Neural crest cell (in vitro differentiated cells): Measurements from ENCODE around the gene GTF2I. TPM values are rescaled to one million over a fixed set of nuclear protein-coding genes. Genes with fewer than 3 reads are reported as not detected.
"Not testable (repeated sequence)": the region's sequence is repeated elsewhere in the genome, so short reads cannot be mapped to it uniquely, and the experiment has no call there.

Source experiments
- DNase-seq: peaks from one replicate; pipeline ENCODE4 v3.0.0; 2021; ENCODE audit warnings: low read depth, mixed read lengths, low spot score
- H3K27ac Mint-ChIP-seq: one replicate; pipeline ENCODE4 v1.8.0; 2021; ENCODE audit warnings: mild to moderate bottlenecking, mixed read lengths; ENCODE audit not compliant: unreplicated experiment
- H3K27me3 Mint-ChIP-seq: 2 replicates; pipeline ENCODE4 v1.8.0; 2021; ENCODE audit warnings: low read depth, mild to moderate bottlenecking, mixed read lengths
- H3K36me3 Mint-ChIP-seq: 2 replicates; pipeline ENCODE4 v1.8.0; 2021; ENCODE audit warnings: low read depth, mild to moderate bottlenecking, mixed read lengths
- H3K4me1 Mint-ChIP-seq: 2 replicates; pipeline ENCODE4 v1.8.0; 2021; ENCODE audit warnings: mixed read lengths
- H3K4me3 Mint-ChIP-seq: one replicate; pipeline ENCODE4 v1.8.0; 2021; ENCODE audit warnings: mild to moderate bottlenecking, mixed read lengths
- H3K9me3 Mint-ChIP-seq: 2 replicates; pipeline ENCODE4 v1.8.0; 2021; ENCODE audit warnings: mixed read lengths
- total RNA-seq: library from RNA; stranded (reverse); gene quantifications from 2 replicates; pipeline ENCODE4 v1.2.1, GENCODE V29; 2021
- TF ChIP-seq, protein P1 (sequence below): fragments of 200-600 bp; sonication (generic); conservative IDR thresholded peaks from 2 replicates; pipeline ENCODE4 v1.5.0; 2021; ENCODE audit warnings: antibody characterized with exemption, mild to moderate bottlenecking

Gene GTF2I
- total RNA-seq, 1 donor from 2014 or later, result 396 TPM

DNA sequence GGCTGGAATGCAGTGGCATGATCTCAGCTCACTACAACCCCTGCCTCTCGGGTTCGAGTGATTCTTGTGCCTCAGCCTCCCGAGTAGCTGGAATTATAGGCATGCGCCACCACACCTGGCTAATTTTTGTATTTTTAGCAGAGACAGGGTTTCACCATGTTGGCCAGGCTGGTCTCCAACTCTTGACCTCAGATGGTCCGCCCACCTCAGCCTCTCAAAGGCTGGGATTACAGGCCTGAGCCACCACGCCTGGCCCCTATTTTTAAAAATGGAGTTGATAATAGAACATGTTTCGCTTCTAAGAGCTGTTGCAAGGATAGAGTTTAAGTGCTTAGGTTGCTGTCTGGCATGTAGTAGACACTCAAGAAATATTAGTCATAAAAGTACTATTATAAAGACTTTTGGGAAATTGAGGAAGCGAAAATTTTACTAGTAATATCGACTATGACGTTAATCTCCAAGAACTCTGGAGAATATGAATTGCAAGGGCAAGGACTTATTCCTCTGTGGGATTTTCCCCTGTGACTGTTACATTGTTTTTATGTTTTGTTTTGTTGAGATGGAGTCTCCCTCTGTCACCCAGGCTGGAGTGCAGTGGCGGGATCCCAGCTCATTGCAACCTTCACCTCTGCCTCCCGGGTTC, 7.9 kb downstream of the GTF2I start:
- peaks cover 40% of the 10 kb centered on the region for H3K4me1 Mint-ChIP-seq
- no peak overlapping the region for H3K27ac Mint-ChIP-seq
- no peaks in the 10 kb centered on the region for H3K9me3 Mint-ChIP-seq
- DNase-seq, result no peak
- peaks cover 10% of the 10 kb centered on the region for H3K36me3 Mint-ChIP-seq
- H3K4me3 Mint-ChIP-seq, result no peak overlapping the region
- H3K27me3 Mint-ChIP-seq, result no peaks in the 10 kb centered on the region
- TF ChIP-seq, protein P1, sequence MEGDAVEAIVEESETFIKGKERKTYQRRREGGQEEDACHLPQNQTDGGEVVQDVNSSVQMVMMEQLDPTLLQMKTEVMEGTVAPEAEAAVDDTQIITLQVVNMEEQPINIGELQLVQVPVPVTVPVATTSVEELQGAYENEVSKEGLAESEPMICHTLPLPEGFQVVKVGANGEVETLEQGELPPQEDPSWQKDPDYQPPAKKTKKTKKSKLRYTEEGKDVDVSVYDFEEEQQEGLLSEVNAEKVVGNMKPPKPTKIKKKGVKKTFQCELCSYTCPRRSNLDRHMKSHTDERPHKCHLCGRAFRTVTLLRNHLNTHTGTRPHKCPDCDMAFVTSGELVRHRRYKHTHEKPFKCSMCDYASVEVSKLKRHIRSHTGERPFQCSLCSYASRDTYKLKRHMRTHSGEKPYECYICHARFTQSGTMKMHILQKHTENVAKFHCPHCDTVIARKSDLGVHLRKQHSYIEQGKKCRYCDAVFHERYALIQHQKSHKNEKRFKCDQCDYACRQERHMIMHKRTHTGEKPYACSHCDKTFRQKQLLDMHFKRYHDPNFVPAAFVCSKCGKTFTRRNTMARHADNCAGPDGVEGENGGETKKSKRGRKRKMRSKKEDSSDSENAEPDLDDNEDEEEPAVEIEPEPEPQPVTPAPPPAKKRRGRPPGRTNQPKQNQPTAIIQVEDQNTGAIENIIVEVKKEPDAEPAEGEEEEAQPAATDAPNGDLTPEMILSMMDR, result no peak

- H3K4me3 Mint-ChIP-seq, DNase-seq, H3K9me3 Mint-ChIP-seq, H3K36me3 Mint-ChIP-seq, H3K27ac Mint-ChIP-seq, H3K27me3 Mint-ChIP-seq: not testable (repeated sequence)
- H3K4me1 Mint-ChIP-seq, result peaks cover 24% of the 10 kb centered on the region
These were observed 9.5 kb downstream of the GTF2I start for GRCh38 chr7:74667013-74667412.

DNA sequence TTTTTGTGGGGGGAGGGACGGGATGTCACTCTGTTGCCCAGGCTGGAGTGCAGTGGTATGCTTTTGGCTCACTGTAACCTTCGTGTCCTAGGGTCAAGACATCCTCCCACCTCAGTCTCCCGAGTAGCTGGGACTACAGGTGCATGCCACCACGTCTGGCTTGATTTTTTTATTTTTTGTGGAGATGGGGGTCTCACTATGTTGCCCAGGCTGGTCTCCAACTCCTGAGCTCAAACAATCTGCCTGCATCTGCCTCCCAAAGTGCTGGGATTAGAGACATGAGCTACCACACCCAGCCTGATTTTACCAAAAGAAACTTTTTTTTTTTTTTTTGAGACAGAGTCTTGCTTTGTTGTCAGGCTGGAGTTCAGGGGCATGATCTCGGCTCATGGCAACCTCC, 10.0 kb downstream of the GTF2I start:
- not testable (repeated sequence) for DNase-seq, H3K27ac Mint-ChIP-seq, H3K36me3 Mint-ChIP-seq, H3K4me3 Mint-ChIP-seq, H3K9me3 Mint-ChIP-seq, H3K27me3 Mint-ChIP-seq
- peaks cover 24% of the 10 kb centered on the region for H3K4me1 Mint-ChIP-seq

GRCh38 chr7:74671602-74672001, 14.1 kb downstream of the GTF2I start:
- no peak overlapping the region for H3K4me3 Mint-ChIP-seq
- no peaks in the 10 kb centered on the region for H3K36me3 Mint-ChIP-seq
- H3K27me3 Mint-ChIP-seq, result no peaks in the 10 kb centered on the region
- no peaks in the 10 kb centered on the region for H3K9me3 Mint-ChIP-seq
- H3K4me1 Mint-ChIP-seq, result peaks cover 5% of the 10 kb centered on the region
- TF ChIP-seq, protein P1, result no peak
- no peak for DNase-seq
- no peak overlapping the region for H3K27ac Mint-ChIP-seq

- Mint-ChIP-seq H3K27me3 (no peaks in the 10 kb centered on the region), H3K4me3 (no peak overlapping the region), H3K36me3 (no peaks in the 10 kb centered on the region), H3K27ac (no peak overlapping the region), H3K9me3 (no peaks in the 10 kb centered on the region), H3K4me1 (peaks cover 5% of the 10 kb centered on the region)
- DNase-seq, result no peak
- TF ChIP-seq, protein P1, result no peak
These were observed 14.9 kb downstream of the GTF2I start for GRCh38 chr7:74672343-74672915.

GRCh38 chr7:74674166-74674565, 16.6 kb downstream of the GTF2I start:
- peaks cover 4% of the 10 kb centered on the region for H3K4me1 Mint-ChIP-seq
- no peak overlapping the region for H3K4me3 Mint-ChIP-seq
- no peak for DNase-seq
- no peak overlapping the region for H3K27ac Mint-ChIP-seq
- no peaks in the 10 kb centered on the region for H3K9me3 Mint-ChIP-seq
- H3K27me3 Mint-ChIP-seq, result no peaks in the 10 kb centered on the region
- H3K36me3 Mint-ChIP-seq, result peaks cover 4% of the 10 kb centered on the region
- TF ChIP-seq, protein P1, result no peak
